Muscle layer of duodenum (tissue), 2 donors: ENCODE data around the gene VEGFC.

Experiments
- H3K27ac ChIP-seq: one replicate; pipeline ENCODE4 v1.7.0; 2013; ENCODE audit warnings: mild to moderate bottlenecking, low read length
- H3K27me3 ChIP-seq: one replicate; pipeline ENCODE4 v1.7.0; 2013; ENCODE audit warnings: low read depth, mild to moderate bottlenecking, control low read depth, low read length
- H3K36me3 ChIP-seq, 2 donors: one replicate each; pipeline ENCODE4 v1.7.0; 2013; ENCODE audit warnings: low read length in 2 of 2, control low read depth in 1 of 2, mild to moderate bottlenecking in 1 of 2; ENCODE audit not compliant: insufficient read depth in 2 of 2, control insufficient read depth in 1 of 2
- H3K4me1 ChIP-seq, 2 donors: one replicate each; pipeline ENCODE4 v1.7.0; 2013; ENCODE audit warnings: low read length in 2 of 2, mild to moderate bottlenecking in 2 of 2, control low read depth in 1 of 2, moderate library complexity in 1 of 2; ENCODE audit not compliant: insufficient read depth in 2 of 2, control insufficient read depth in 1 of 2
- H3K4me3 ChIP-seq, 2 donors: one replicate each; pipeline ENCODE4 v1.7.0; 2013; ENCODE audit warnings: low read length in 2 of 2, low read depth in 1 of 2, mild to moderate bottlenecking in 1 of 2
- H3K9me3 ChIP-seq, 2 donors: one replicate each; pipeline ENCODE4 v1.7.0; 2013; ENCODE audit warnings: low read length in 2 of 2, control low read depth in 1 of 2, mild to moderate bottlenecking in 1 of 2; ENCODE audit not compliant: control insufficient read depth in 1 of 2
- donor health status: healthy.

Gene VEGFC

GRCh38 chr4:176824645-176825366 is 32.1 kb upstream of the VEGFC start:
- H3K4me1 ChIP-seq = no peaks in the 10 kb centered on the region
- no peaks in the 10 kb centered on the region for H3K9me3 ChIP-seq
- no peak overlapping the region for H3K27ac ChIP-seq
- H3K36me3 ChIP-seq = no peaks in the 10 kb centered on the region
- H3K4me3 ChIP-seq = no peak overlapping the region
- no peaks in the 10 kb centered on the region for H3K27me3 ChIP-seq

- no peaks in the 10 kb centered on the region for H3K36me3 ChIP-seq
- no peak overlapping the region for H3K27ac ChIP-seq
- no peaks in the 10 kb centered on the region for H3K9me3 ChIP-seq
- no peak overlapping the region for H3K4me3 ChIP-seq
- no peaks in the 10 kb centered on the region for H3K27me3 ChIP-seq
- no peaks in the 10 kb centered on the region for H3K4me1 ChIP-seq
Observed at GRCh38 chr4:176818531-176818930, 25.8 kb upstream of the VEGFC start.

DNA sequence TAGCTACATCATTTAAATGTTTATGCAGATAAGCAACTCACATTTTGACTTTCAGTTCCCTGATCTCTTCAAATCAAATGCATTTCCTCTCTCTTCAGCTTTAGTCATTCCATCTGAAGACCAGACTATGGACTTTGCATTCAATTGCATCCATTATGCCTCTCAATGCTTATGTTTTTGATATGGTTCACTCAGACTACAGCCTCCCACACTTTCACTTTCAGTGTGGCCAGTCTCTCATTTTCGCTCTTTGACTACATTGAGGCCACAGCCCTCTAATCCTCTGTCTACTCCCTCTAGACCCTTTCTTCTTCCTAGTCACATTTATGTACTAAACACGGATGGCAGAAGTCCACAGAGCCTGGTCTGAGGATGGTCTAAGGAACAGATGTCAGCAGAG is 24.5 kb upstream of the VEGFC start:
- Histone ChIP-seq H3K4me3 (no peak overlapping the region), H3K27me3 (no peaks in the 10 kb centered on the region), H3K4me1 (no peaks in the 10 kb centered on the region), H3K9me3 (no peaks in the 10 kb centered on the region), H3K27ac (no peak overlapping the region), H3K36me3 (no peaks in the 10 kb centered on the region)

DNA sequence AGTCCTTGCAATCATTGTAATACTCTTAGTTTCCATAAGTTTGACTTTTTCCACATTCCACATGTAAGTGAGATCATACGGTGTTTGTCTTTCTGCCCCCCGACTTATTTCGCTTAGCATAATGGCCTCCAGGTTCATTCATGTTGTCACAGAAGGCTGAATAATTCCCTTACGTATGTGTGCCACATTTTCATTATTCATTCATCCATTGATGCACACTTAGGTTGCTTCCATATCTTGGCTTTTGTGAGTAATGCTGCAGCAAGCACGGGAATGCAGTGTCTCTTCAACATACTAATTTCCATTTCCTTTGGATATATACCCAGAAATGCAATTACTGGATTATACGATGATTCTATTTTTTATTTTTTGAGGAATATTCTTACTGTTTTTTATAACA is 22.0 kb upstream of the VEGFC start:
- H3K36me3 ChIP-seq = no peaks in the 10 kb centered on the region
- no peaks in the 10 kb centered on the region for H3K9me3 ChIP-seq
- no peak overlapping the region for H3K27ac ChIP-seq
- no peak overlapping the region for H3K4me3 ChIP-seq
- no peaks in the 10 kb centered on the region for H3K4me1 ChIP-seq
- no peaks in the 10 kb centered on the region for H3K27me3 ChIP-seq

DNA sequence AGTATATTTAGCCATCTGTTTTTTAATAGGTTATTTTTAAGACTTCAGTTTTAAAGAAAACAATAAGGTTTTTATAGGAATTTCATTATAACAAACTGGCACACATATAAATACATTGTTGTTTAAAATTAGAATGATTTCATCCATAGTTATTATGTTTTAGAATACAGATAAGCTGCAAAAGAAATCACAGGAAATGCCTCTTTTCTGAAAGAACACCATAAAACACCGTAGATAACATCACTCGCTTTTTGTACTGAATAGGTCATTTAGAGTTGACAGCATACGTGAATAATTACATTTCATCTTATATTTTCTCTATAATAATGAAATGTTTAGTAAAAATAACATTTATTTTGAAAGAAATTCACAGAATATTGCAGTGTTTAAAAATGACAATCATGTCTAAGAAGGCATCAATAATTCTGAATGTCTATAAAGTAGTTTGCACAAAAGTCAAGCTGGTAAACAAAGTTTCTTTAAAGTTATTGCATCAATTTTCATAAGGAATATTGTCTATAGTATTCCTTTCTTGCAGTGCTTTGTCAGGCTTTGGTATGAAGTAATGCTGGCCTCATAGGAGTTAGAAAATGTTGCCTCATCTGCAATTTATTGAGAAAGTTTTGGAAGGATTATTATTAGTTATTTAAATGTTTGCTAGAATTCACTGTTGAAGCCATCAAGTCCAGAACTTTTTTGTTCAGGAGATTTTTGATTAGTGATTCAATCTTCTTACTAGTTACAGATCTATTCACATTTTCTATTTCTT is 17.9 kb upstream of the VEGFC start:
- peaks cover 0 to 9% of the 10 kb centered on the region in 2 donors for H3K9me3 ChIP-seq
- H3K27me3 ChIP-seq = no peaks in the 10 kb centered on the region
- H3K36me3 ChIP-seq = no peaks in the 10 kb centered on the region
- H3K27ac ChIP-seq = no peak overlapping the region
- H3K4me3 ChIP-seq = no peak overlapping the region
- no peaks in the 10 kb centered on the region for H3K4me1 ChIP-seq

DNA sequence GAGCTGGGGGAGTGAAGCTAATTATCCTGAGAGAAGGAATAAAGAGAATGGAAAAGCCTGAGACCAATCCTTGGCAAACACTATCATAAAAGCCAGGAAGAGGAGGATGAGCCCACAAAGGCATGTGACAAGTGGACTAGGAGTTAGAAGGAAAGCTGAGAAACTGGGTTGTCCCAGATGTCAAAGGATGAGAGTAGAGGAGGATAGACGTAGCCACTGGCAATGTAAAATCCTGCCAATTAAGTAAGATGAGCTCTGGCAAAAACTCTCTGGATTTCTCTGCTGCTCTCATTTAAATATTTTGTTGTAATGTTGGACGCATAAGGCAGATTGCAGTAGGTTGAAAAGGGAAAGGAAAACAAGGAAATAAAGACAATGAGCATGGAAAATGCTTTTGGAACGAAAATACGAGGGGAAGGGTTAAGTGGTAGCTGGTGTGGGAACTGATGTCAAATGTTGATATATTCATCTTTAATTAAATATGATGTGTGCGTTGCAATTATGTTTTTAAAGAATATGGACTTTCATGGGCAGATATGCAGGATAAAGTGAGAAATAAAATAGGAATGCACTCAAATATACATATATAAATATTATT is 14.2 kb upstream of the VEGFC start:
- H3K27ac ChIP-seq = no peak overlapping the region
- no peaks in the 10 kb centered on the region for H3K36me3 ChIP-seq
- H3K9me3 ChIP-seq = peaks cover 0 to 9% of the 10 kb centered on the region in 2 donors
- no peaks in the 10 kb centered on the region for H3K27me3 ChIP-seq
- no peak overlapping the region for H3K4me3 ChIP-seq
- H3K4me1 ChIP-seq = no peaks in the 10 kb centered on the region

- Histone ChIP-seq H3K4me1 (no peaks in the 10 kb centered on the region), H3K4me3 (no peak overlapping the region), H3K9me3 (peaks cover 0 to 9% of the 10 kb centered on the region in 2 donors), H3K36me3 (no peaks in the 10 kb centered on the region), H3K27me3 (no peaks in the 10 kb centered on the region), H3K27ac (no peak overlapping the region)
Observed at GRCh38 chr4:176805155-176805554, 12.4 kb upstream of the VEGFC start.

GRCh38 chr4:176800891-176801534 is 8.3 kb upstream of the VEGFC start:
- Histone ChIP-seq H3K27me3 (no peaks in the 10 kb centered on the region), H3K4me1 (no peaks in the 10 kb centered on the region), H3K4me3 (no peak overlapping the region), H3K9me3 (no peaks in the 10 kb centered on the region), H3K36me3 (no peaks in the 10 kb centered on the region), H3K27ac (no peak overlapping the region)

GRCh38 chr4:176799653-176800052 is 6.9 kb upstream of the VEGFC start:
- Histone ChIP-seq H3K27me3 (no peaks in the 10 kb centered on the region), H3K36me3 (no peaks in the 10 kb centered on the region), H3K4me3 (no peak overlapping the region), H3K9me3 (no peaks in the 10 kb centered on the region), H3K4me1 (no peaks in the 10 kb centered on the region), H3K27ac (no peak overlapping the region)

GRCh38 chr4:176798540-176798939 is 5.8 kb upstream of the VEGFC start:
- no peaks in the 10 kb centered on the region for H3K9me3 ChIP-seq
- H3K4me1 ChIP-seq = no peaks in the 10 kb centered on the region
- no peak overlapping the region for H3K4me3 ChIP-seq
- H3K36me3 ChIP-seq = no peaks in the 10 kb centered on the region
- no peaks in the 10 kb centered on the region for H3K27me3 ChIP-seq
- no peak overlapping the region for H3K27ac ChIP-seq

GRCh38 chr4:176795441-176795840 is 2.7 kb upstream of the VEGFC start:
- no peak overlapping the region for H3K27ac ChIP-seq

More at GRCh38 chr4:176795441-176795840, 2.7 kb upstream of the VEGFC start:
- Histone ChIP-seq H3K4me3 (no peak overlapping the region), H3K27me3 (no peaks in the 10 kb centered on the region), H3K36me3 (no peaks in the 10 kb centered on the region), H3K4me1 (no peaks in the 10 kb centered on the region), H3K9me3 (no peaks in the 10 kb centered on the region)
